GM21360 (cell line): ENCODE measurements around the gene SZT2.
"Not testable (repeated sequence)": the region's sequence is repeated elsewhere in the genome, so short reads cannot be mapped to it uniquely, and the experiment has no call there.

ENCODE experiments used
- ATAC-seq: cut with Tn5 transposase; IDR thresholded peaks from one replicate; pipeline ENCODE4 v1.9.1; 2021; ENCODE audit warnings: mild to moderate bottlenecking, moderate library complexity; ENCODE audit not compliant: unreplicated experiment

The SZT2 gene

GRCh38 chr1:43477716-43478115, 88.0 kb downstream of the SZT2 start:
- ATAC-seq: no peak

DNA sequence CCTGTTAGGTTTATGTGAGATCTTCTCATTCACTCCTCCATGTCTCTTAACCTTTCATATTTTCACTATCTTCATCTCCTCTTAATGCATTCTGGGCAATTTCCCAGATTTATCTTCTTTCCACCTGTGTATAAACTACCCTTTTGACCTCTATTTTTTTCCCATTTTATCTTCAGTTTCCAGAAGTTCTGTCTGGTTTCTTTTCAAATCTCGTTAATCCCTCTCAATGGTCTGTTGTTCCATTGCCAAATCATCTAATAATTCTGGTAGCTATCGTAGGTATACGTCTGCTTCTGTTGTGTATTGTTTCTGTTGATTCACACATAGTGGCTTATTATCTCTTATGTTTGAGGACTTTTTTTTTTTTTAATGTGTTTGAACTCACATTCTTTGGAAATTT, 89.7 kb downstream of the SZT2 start:
- no peak for ATAC-seq

DNA sequence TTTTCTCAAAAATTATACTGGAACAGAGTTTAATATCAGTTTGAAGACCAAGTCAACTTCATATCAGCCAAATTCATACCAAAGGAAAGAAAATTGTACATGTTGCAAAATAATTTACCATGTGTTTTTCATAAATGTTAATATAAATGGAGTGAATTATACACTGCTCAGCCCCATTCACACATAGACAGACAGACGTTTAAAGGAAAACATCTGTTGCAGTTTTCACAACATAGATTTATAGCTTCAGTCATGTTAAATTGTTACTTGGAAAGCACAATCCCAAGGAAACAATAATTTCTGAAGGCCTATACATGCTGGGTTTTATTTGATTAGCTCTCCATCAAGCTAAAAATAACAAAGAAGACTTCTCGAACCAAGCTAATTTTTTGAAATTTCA, 91.8 kb downstream of the SZT2 start:
- ATAC-seq: no peak

DNA sequence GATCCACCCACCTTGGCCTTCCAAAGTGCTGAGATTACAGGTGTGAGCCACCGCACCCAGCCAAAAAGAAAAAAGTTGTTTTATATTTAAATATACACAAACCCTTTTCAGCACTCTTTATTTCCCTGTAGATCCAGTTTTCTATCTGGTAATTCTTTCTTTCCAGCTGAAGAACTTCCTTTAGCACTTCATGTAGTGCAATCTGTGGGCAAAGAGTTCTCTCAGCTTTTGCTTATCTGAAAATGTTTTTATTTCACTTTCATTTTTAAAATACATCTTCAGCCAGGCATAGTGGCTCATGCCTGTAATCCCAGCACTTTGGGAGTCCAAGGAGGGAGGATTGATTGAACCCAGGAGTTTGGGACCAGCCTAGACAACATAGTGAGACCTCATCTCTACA, 92.5 kb downstream of the SZT2 start:
- no peak for ATAC-seq

- ATAC-seq: no peak
Observed at GRCh38 chr1:43484367-43484766, 94.7 kb downstream of the SZT2 start.

- ATAC-seq: no peak
Observed at GRCh38 chr1:43488165-43488564, 98.5 kb downstream of the SZT2 start.

- no peak for ATAC-seq
Observed at GRCh38 chr1:43491061-43491460, 101.4 kb downstream of the SZT2 start.

GRCh38 chr1:43492826-43493225, 103.1 kb downstream of the SZT2 start:
- ATAC-seq: no peak

DNA sequence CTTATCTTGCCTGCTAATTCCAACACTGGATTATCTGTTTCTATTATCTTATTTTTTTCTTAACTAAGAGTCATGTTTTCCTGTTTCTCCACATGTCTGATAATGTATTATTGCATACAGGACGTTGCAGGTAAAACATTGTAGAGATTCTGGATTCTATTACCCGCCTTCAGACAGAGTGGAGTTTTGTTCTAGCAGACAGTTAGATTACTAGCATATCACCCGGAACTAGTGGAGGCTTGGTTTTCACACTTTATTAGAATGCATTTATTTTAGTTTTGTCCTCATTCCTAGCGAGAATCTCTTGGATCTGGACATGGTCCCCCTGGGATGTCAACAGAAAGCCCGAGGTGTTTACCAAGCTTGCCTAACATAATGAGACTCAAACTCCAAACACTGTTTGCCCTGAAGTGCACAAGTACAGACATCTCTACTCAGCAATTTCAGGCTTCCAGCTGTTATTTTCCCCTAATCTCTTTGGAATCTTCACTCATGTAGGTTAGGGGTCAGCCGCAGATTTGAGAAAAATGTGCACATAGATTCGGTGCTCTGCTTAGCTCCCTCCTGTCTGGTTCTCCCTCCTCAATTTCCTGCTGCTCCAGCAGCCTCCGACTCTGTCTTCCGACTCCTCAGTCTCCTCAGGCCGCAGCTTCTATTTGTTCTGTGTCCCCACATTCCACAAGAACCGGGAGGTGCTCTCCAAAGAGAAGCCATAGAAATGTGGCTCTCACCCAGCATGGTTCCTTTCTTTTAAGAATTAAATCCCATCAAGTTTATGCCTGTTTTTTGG, 104.2 kb downstream of the SZT2 start:
- no peak for ATAC-seq

GRCh38 chr1:43495204-43495603, 105.5 kb downstream of the SZT2 start:
- ATAC-seq: no peak

- no peak for ATAC-seq
Observed at GRCh38 chr1:43499898-43500297, 110.2 kb downstream of the SZT2 start.

DNA sequence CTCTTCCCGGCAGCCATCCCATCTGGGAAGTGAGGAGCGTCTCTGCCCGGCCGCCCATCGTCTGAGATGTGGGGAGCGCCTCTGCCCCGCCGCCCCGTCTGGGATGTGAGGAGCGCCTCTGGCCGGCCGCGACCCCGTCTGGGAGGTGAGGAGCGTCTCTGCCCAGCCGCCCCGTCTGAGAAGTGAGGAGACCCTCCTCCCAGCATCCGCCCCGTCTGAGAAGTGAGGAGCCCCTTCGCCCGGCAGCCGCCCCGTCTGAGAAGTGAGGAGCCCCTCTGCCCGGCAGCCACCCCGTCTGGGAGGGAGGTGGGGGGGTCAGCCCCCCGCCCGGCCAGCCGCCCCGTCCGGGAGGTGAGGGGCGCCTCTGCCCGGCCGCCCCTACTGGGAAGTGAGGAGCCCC, 112.1 kb downstream of the SZT2 start:
- ATAC-seq: not testable (repeated sequence)

DNA sequence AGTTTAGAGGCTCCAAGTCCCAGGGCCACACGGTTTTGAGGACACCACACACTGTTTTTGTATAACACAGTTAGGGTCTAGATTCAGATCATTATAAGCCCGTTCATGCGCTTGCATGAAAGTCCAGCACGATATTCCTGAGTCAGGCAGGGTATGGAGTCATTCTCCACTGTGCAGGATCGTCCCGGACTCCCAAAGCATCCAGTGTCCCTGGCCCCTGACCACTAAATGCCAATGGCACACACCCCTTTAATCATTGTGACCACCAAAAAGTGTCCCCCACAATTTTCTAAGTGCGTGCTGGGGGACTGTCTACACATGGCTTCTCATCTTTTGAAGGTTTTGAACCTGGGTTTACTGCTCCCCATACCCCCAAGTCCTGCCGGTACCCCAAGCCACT, 113.8 kb downstream of the SZT2 start:
- no peak for ATAC-seq
